VCaP (cell line): Measurements from ENCODE around the gene ATG4C.

Source experiments
- H3K27ac ChIP-seq: fragments of 450-650 bp; 2 replicates; pipeline ENCODE4 v1.5.1; 2017
- CTCF ChIP-seq: fragments of 450-650 bp; conservative IDR thresholded peaks from 2 replicates; pipeline ENCODE4 v1.5.1; 2017; ENCODE audit warnings: mild to moderate bottlenecking, moderate library complexity

The ATG4C gene

GRCh38 chr1:62891956-62892562 lies 108.1 kb downstream of the ATG4C start:
- no peak for TF ChIP-seq CTCF
- H3K27ac ChIP-seq: no peak overlapping the region

- TF ChIP-seq CTCF: no peak
- H3K27ac ChIP-seq: no peak overlapping the region
Observed at GRCh38 chr1:62897788-62898187, 113.9 kb downstream of the ATG4C start.

GRCh38 chr1:62900566-62900965 lies 116.6 kb downstream of the ATG4C start:
- no peak overlapping the region for H3K27ac ChIP-seq
- no peak for TF ChIP-seq CTCF

GRCh38 chr1:62901650-62902049 lies 117.7 kb downstream of the ATG4C start:
- TF ChIP-seq CTCF: no peak
- no peak overlapping the region for H3K27ac ChIP-seq

GRCh38 chr1:62903522-62903921 lies 119.6 kb downstream of the ATG4C start:
- H3K27ac ChIP-seq: peak overlapping the region; percentile 79; the same call in 1 of the 2 replicates
- no peak for TF ChIP-seq CTCF

- TF ChIP-seq CTCF: no peak
- peak overlapping the region; percentile 79 for H3K27ac ChIP-seq
Observed at GRCh38 chr1:62903982-62904855, 120.3 kb downstream of the ATG4C start.

GRCh38 chr1:62904856-62905225 lies 120.9 kb downstream of the ATG4C start:
- peak overlapping the region; percentile 79 for H3K27ac ChIP-seq
- no peak for TF ChIP-seq CTCF
